GM12874 (cell line): ENCODE data around the gene WNK2.

Experiments used
- CTCF ChIP-seq: IDR thresholded peaks from 2 replicates; pipeline ENCODE4 v1.5.1; 2011; ENCODE audit warnings: low read depth, mild to moderate bottlenecking, control low read depth, low read length, moderate library complexity; ENCODE audit not compliant: insufficient read depth

The WNK2 gene

DNA sequence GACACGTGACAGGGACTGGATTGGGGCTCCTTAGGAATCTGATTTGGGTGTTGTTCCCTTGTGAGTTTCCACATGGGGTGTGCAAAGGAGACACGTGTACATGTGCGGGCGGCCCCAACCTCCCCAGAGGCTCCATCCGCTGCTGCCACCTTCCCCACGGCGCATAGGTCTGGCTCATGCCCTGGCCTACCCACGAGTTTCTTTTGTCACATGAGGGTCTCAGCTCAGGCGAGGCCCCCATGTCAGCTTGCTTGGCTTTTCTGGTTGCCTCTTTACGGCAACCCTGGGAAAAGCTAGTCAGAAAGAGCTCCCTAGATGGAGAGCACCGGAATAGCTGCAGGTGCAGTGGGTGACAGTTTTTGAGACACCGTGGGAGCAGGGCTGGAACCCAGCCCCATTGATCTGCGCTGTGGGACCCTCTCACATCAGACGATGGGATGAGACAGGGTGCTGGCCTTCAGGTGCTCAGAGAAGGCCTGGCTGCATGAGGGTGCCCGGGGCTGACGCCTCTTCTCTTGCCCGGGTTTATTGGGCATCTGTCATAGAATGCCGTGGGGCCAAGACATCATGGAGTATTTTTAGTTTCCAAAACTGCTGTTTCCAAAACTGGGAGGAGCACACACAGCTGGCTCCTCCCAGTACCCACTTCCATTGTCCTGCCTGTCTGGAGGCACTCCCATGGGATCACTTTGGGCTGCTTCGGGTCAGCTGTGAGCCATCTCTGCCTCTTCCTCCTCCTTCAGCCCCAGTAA is 107.8 kb downstream of the WNK2 start:
- TF ChIP-seq CTCF: no peak

GRCh38 chr9:93292288-93292615 is 108.3 kb downstream of the WNK2 start:
- TF ChIP-seq CTCF: no peak

GRCh38 chr9:93292664-93293328 is 108.9 kb downstream of the WNK2 start:
- no peak for TF ChIP-seq CTCF

GRCh38 chr9:93294011-93294410 is 110.1 kb downstream of the WNK2 start:
- TF ChIP-seq CTCF: no peak

- TF ChIP-seq CTCF: no peak
Observed at GRCh38 chr9:93295031-93295430, 111.1 kb downstream of the WNK2 start.

DNA sequence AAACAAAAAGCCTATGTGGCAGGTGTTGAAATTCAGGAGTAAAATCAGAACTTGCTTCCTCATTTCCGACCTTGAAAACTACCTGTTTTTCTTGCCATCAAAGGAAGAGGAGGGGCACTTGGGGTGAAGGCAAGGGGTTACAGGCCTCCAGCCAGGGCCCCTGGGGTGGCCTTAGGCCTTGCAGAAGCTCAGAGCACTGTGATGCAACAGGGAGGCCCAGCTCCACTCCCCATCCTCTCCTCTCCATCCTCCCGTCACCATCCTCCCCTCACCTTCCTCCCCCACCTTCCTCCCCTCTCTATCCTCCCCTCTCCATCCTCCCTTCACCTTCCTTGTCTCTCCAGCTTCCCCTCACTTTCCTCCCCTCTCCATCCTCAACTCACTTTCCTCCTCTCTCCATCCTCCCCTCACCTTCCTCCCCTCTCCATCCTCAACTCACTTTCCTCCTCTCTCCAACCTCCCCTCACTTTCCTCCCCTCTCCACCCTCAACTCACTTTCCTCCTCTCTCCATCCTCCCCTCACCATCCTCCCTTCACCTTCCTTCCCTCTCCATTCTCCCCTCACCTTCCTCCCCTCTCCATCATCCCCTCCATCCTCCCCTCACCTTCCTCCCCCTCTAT is 111.6 kb downstream of the WNK2 start:
- TF ChIP-seq CTCF: no peak

DNA sequence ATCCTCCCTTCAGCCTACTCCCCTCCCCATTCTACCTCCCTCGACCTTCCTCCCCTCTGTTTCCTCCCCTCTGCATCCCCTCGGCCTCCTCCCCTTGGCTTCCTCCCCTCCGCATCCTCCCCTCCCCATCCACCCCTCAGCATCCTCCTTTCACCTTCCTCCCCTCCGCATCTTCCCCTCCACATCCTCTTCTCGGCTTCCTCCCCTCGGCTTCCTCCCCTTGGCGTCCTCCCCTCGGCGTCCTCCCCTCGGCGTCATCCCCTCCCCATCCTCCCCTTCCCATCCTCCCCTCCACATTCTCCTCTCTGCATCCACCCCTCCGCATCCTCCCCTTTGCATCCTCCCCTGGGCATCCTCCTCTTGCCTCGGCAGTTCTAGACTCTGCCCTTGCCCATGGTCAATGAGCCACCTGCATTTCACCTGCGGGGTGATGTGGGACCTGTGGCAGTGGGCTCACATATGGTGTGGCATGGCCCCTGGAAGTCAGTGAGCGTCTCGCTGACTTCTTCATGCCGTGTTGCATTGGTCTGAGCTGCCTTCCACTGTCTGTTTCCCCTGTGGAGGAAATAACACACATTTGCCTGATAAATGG is 113.0 kb downstream of the WNK2 start:
- TF ChIP-seq CTCF: no peak
